Panc1 (cell line): Measurements from ENCODE around the gene CUX1. TPM values are rescaled to one million over a fixed set of nuclear protein-coding genes. Genes with fewer than 3 reads are reported as not detected.

Experiments
- ATAC-seq: fragments of 200-7000 bp; cut with Tn5 transposase; 2 replicates; pipeline ENCODE4 v1.9.1; 2020; ENCODE audit warnings: mild to moderate bottlenecking, moderate library complexity
- BruUV-seq: library from RNA; stranded (reverse); fragments of 400-500 nt; replicated peaks from 2 replicates; lab custom pipeline; 2021; lab: Mats Ljungman, UMichigan
- CTCF ChIA-PET: fragments of 300-600 bp; sonication (Branson Sonifier 250); formaldehyde crosslinking; loops from one replicate; lab custom pipeline; 2022; ENCODE audit warnings: antibody characterized with exemption; lab: Charles Lee
- POLR2A ChIA-PET: fragments of 300-600 bp; sonication (Branson Sonifier 250); formaldehyde crosslinking; loops from one replicate; lab custom pipeline; 2022; ENCODE audit warnings: antibody characterized with exemption; lab: Charles Lee
- DNase-seq: peaks from one replicate; pipeline ENCODE4 v3.0.0-alpha.2; 2010; ENCODE audit warnings: low read depth, low spot score
- H3K27ac ChIP-seq: 2 replicates; pipeline ENCODE4 v1.5.1; 2011; ENCODE audit warnings: mild to moderate bottlenecking, low read length, inconsistent platforms
- H3K27me3 ChIP-seq: fragments of 200-500 bp; sonication (Bioruptor generic); 2 replicates; pipeline ENCODE4 v1.6.0; 2014; ENCODE audit warnings: low read length, inconsistent platforms; ENCODE audit not compliant: control insufficient read depth, insufficient read depth
- H3K36me3 ChIP-seq: fragments of 200-500 bp; sonication (Bioruptor generic); 2 replicates; pipeline ENCODE4 v1.5.1; 2014; ENCODE audit warnings: inconsistent platforms, mild to moderate bottlenecking, low read length, moderate library complexity; ENCODE audit not compliant: control insufficient read depth, insufficient read depth
- H3K4me1 ChIP-seq: 2 replicates; pipeline ENCODE4 v1.5.1; 2011; ENCODE audit warnings: inconsistent platforms, mild to moderate bottlenecking, low read length, moderate library complexity; ENCODE audit not compliant: control insufficient read depth, insufficient read depth
- H3K4me3 ChIP-seq, 2 experiments: 2 replicates each; pipeline ENCODE4 v1.5.1; 2011 to 2012; ENCODE audit warnings: low read depth in 2 of 2, low read length in 2 of 2, mild to moderate bottlenecking in 2 of 2, inconsistent platforms in 1 of 2, moderate library complexity in 1 of 2
- H3K9me3 ChIP-seq: fragments of 200-500 bp; sonication (Bioruptor generic); 2 replicates; pipeline ENCODE4 v1.5.1; 2014; ENCODE audit warnings: low read depth, mild to moderate bottlenecking, inconsistent platforms, low read length, moderate library complexity; ENCODE audit not compliant: control insufficient read depth, insufficient read depth
- CTCF ChIP-seq: fragments of 450-650 bp; IDR thresholded peaks from 2 replicates; pipeline ENCODE4 v1.5.1; 2017; ENCODE audit warnings: mild to moderate bottlenecking
- POLR2AphosphoS5 ChIP-seq: IDR thresholded peaks from 2 replicates; pipeline ENCODE4 v1.6.1; 2012; ENCODE audit warnings: mild to moderate bottlenecking, low read depth, low read length, moderate library complexity
- REST ChIP-seq, 2 experiments: IDR thresholded peaks; 2 replicates each; pipeline ENCODE4 v1.6.1; 2011 to 2012; ENCODE audit warnings: low read depth in 2 of 2, control low read depth in 1 of 2, low read length in 1 of 2, mild to moderate bottlenecking in 1 of 2, moderate library complexity in 1 of 2; ENCODE audit not compliant: insufficient read depth in 1 of 2
- SIN3A ChIP-seq: IDR thresholded peaks from 2 replicates; pipeline ENCODE4 v1.6.1; 2012; ENCODE audit warnings: low read depth, mild to moderate bottlenecking, low read length, moderate library complexity, borderline replicate concordance; ENCODE audit not compliant: insufficient read depth
- TCF7L2 ChIP-seq: IDR thresholded peaks from 2 replicates; pipeline ENCODE4 v1.6.1; 2011; ENCODE audit warnings: mild to moderate bottlenecking, low read depth, low read length, inconsistent platforms
- in situ Hi-C: cut with HindIII; loops from 2 replicates; pipeline ENCODE4 v1.10.0; 2016; ENCODE audit warnings: low sequenced_read_pairs, low pct_unique_long_range_greater_than_20kb
- intact Hi-C: fragments of 100-400 bp; cut with micrococcal nuclease; formaldehyde crosslinking; loops from one replicate; pipeline ENCODE4 v1.10.0; 2022; ENCODE audit not compliant: unreplicated experiment
- total RNA-seq: library from RNA; stranded (reverse); gene quantifications from one replicate; pipeline ENCODE4 v1.2.1, GENCODE V29; 2021; ENCODE audit not compliant: unreplicated experiment

Gene CUX1
- total RNA-seq, 1 experiment from 2014 or later: 50.9 TPM

- POLR2A ChIA-PET: no interaction called here
- H3K27me3 ChIP-seq: no peaks in the 10 kb centered on the region
- ATAC-seq: no peak
- H3K27ac ChIP-seq: no peak overlapping the region
- no peak for DNase-seq
- in situ Hi-C loops: no loop called here
- H3K9me3 ChIP-seq: no peaks in the 10 kb centered on the region
- H3K4me1 ChIP-seq: no peaks in the 10 kb centered on the region
- no TSS peak for BruUV-seq
- H3K36me3 ChIP-seq: no peaks in the 10 kb centered on the region
- TF ChIP-seq TCF7L2: no peak
- no peak for TF ChIP-seq POLR2AphosphoS5
- no peak for TF ChIP-seq SIN3A
- no peak for TF ChIP-seq REST (IDR thresholded peaks at IDR 0.05; ENCODE audit: insufficient read depth in 1 of 2, low read depth in 2 of 2, low read length in 1 of 2)
- no peak for TF ChIP-seq CTCF
- intact Hi-C loops: no loop called here
- CTCF ChIA-PET: no interaction called here
- H3K4me3 ChIP-seq: no peak overlapping the region
Measured at GRCh38 chr7:101978683-101979082, 161.3 kb downstream of the CUX1 start.

GRCh38 chr7:101983147-101983811, 165.9 kb downstream of the CUX1 start:
- Histone ChIP-seq H3K27ac (no peak overlapping the region), H3K4me3 (no peak overlapping the region), H3K9me3 (no peaks in the 10 kb centered on the region), H3K36me3 (no peaks in the 10 kb centered on the region), H3K27me3 (no peaks in the 10 kb centered on the region), H3K4me1 (no peaks in the 10 kb centered on the region)
- TF ChIP-seq TCF7L2: no peak
- TF ChIP-seq POLR2AphosphoS5: no peak
- no peak for TF ChIP-seq SIN3A
- TF ChIP-seq CTCF: no peak
- no peak for TF ChIP-seq REST (IDR thresholded peaks at IDR 0.05; ENCODE audit: insufficient read depth in 1 of 2, low read depth in 2 of 2, low read length in 1 of 2)
- ATAC-seq: no peak
- intact Hi-C loops (no loop called here), in situ Hi-C loops (no loop called here)
- ChIA-PET CTCF (no interaction called here), POLR2A (no interaction called here)
- BruUV-seq: no TSS peak
- no peak for DNase-seq
